K562 (cell line): Measurements from ENCODE around the gene ANO1.

Experiments used
- EZH2 ChIP-seq: IDR thresholded peaks from 2 replicates; pipeline ENCODE4 v1.6.1; 2012; ENCODE audit warnings: low read depth, mild to moderate bottlenecking, inconsistent platforms, low read length, borderline replicate concordance
- FOXJ2 ChIP-seq: fragments of 200-800 bp; sonication (Bioruptor generic); IDR thresholded peaks from 2 replicates; pipeline ENCODE4 v1.6.1; 2016; ENCODE audit warnings: missing genetic modification characterization, missing compliant biosample characterization
- NCOA1 ChIP-seq: fragments of 450-650 bp; IDR thresholded peaks from 2 replicates; pipeline ENCODE4 v1.6.1; 2016; ENCODE audit warnings: low read depth
- POLR2AphosphoS5 ChIP-seq: IDR thresholded peaks from 2 replicates; pipeline ENCODE4 v1.6.1; 2011; ENCODE audit warnings: mild to moderate bottlenecking, low read depth, low read length, moderate library complexity; ENCODE audit not compliant: control insufficient read depth, insufficient read depth
- PURB ChIP-seq: sonication (generic); formaldehyde crosslinking; IDR thresholded peaks from 2 replicates; pipeline ENCODE4 v1.9.0; 2021; ENCODE audit warnings: low read depth, mild to moderate bottlenecking, missing genetic modification reagents
- RBM25 ChIP-seq: fragments of 200-400 bp; formaldehyde crosslinking; IDR thresholded peaks from 2 replicates; pipeline ENCODE4 v1.6.1; 2018; ENCODE audit warnings: low read length, low read depth, moderate library complexity; ENCODE audit not compliant: severe bottlenecking

GRCh38 chr11:70124321-70125000, 46.3 kb downstream of the ANO1 start:
- TF ChIP-seq FOXJ2 (tag) (no peak), POLR2AphosphoS5 (no peak), PURB (CRISPR knock-in tag) (no peak), EZH2 (no peak), RBM25 (no peak), NCOA1 (no peak)
